ENCODE measurements around the gene ELAVL1. TPM values are rescaled to one million over a fixed set of nuclear protein-coding genes. Genes with fewer than 3 reads are reported as not detected.
"Not testable (repeated sequence)": the region's sequence is repeated elsewhere in the genome, so short reads cannot be mapped to it uniquely, and the experiment has no call there.

Gene ELAVL1
- total and polyA plus RNA-seq, 7 donors = 15.8 to 31.0 (median 20.3) TPM

DNA sequence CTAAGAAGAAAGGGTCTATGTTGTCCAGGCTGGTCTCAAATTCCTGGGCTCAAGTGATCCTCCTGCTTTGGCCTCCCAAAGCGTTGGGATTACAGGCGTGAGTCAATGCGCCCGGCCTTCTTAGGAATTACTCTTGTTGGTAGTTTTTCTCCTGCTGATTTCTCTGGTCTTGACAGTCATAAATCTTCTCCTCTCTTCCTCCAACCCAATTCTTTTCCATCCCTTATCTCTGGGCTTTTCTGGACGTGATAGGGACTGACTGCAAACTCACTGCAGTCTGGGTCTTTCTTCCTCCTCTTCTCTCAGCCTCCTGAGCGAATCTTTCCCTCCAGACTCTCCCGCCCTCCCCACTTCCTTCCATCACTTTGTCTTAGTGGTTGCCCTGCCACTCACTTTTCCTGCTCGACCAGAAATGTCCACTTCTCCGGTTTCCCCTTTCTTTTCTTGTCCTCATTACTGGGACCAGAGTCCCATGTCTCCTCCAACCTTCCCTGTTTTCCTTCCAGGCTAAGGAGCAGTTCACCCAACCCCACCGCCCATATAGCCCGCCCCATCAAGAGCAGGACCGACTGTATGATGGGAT is 40.1 kb downstream of the ELAVL1 start:
- WGBS, 2 donors = 90 to 92% methylated on average over 12 of the region's 12 CpGs
- H3K36me3 ChIP-seq = peaks cover 42 to 100% (median 50%) of the 10 kb centered on the region in 4 donors

DNA sequence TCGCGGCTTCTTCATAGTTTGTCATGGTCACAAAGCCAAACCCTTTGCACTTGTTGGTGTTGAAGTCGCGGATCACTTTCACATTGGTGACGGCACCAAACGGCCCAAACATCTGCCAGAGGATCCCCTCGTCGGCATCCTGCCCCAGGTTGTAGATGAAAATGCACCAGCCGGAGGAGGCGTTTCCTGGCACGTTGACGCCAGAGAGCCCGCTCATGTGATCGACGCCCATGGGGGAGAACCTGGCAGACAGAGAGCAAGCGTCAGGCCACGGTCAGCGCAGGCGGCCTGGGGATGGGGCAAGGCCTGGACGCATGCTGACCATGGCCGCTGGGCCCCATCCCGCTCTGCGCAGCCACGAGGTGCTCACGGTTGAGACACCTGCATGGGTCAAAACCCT is 41.9 kb downstream of the ELAVL1 start:
- no peaks in the 10 kb centered on the region for H3K27me3 ChIP-seq
- no peak overlapping the region for H3K27ac ChIP-seq
- no peaks in the 10 kb centered on the region for H3K4me1 ChIP-seq
- H3K4me3 ChIP-seq = no peak overlapping the region
- WGBS, 2 donors = 96% methylated on average over 25 of the region's 25 CpGs
- no peaks in the 10 kb centered on the region for H3K9me3 ChIP-seq
- intact Hi-C loops (cut with DNase I) = no loop called here
- TF ChIP-seq POLR2A (IDR thresholded peaks at IDR 0.05) (no peak), POLR2AphosphoS5 (IDR thresholded peaks at IDR 0.05) (no peak), EP300 (IDR thresholded peaks at IDR 0.05) (no peak)
- TF ChIP-seq, protein P1, sequence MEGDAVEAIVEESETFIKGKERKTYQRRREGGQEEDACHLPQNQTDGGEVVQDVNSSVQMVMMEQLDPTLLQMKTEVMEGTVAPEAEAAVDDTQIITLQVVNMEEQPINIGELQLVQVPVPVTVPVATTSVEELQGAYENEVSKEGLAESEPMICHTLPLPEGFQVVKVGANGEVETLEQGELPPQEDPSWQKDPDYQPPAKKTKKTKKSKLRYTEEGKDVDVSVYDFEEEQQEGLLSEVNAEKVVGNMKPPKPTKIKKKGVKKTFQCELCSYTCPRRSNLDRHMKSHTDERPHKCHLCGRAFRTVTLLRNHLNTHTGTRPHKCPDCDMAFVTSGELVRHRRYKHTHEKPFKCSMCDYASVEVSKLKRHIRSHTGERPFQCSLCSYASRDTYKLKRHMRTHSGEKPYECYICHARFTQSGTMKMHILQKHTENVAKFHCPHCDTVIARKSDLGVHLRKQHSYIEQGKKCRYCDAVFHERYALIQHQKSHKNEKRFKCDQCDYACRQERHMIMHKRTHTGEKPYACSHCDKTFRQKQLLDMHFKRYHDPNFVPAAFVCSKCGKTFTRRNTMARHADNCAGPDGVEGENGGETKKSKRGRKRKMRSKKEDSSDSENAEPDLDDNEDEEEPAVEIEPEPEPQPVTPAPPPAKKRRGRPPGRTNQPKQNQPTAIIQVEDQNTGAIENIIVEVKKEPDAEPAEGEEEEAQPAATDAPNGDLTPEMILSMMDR (IDR thresholded peaks at IDR 0.05) = no peak
- H3K36me3 ChIP-seq = peaks cover 42 to 86% (median 50%) of the 10 kb centered on the region in 4 donors
- DNase-seq = no peak

More for the DNA sequence above, 40.1 kb downstream of the ELAVL1 start:
- Histone ChIP-seq H3K27me3 (no peaks in the 10 kb centered on the region), H3K9me3 (no peaks in the 10 kb centered on the region), H3K4me3 (no peak overlapping the region), H3K27ac (no peak overlapping the region), H3K4me1 (no peaks in the 10 kb centered on the region)
- no peak for TF ChIP-seq EP300 (IDR thresholded peaks at IDR 0.05)
- TF ChIP-seq POLR2A (IDR thresholded peaks at IDR 0.05) = no peak
- TF ChIP-seq, protein P1 (IDR thresholded peaks at IDR 0.05) = no peak
- no peak for TF ChIP-seq POLR2AphosphoS5 (IDR thresholded peaks at IDR 0.05)
- intact Hi-C loops (cut with DNase I) = no loop called here
- no peak for DNase-seq

DNA sequence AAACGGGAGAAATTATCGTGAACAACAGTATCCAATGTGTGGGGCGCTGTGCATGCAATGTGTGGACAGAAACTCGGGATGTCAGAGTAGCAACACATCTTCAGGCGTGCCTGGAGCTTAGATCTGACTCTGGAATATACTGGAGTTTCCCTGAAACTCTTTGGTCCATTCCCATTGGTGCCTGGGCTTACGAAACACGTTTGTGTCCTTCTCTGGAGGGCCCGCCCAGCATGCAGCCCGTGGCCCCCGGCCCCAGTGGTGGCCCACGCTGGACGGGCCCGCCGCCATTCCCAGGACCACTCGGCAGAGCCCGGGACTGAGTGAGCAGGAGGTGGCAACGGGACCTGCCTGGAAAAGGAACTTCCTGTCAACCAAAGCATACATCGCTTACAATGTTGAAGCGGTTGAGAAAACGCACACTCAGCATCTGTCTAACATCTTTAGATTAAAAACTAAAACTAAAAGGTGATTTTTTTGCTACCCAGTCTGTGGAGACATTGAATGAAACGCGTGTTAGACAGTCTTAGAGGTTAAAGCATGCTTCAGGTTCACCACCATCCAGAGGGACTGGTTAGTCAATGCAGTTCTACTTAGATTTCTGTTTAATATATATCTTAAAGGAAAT is 42.7 kb downstream of the ELAVL1 start:
- TF ChIP-seq EP300 (IDR thresholded peaks at IDR 0.05) (no peak), POLR2A (IDR thresholded peaks at IDR 0.05) (no peak), POLR2AphosphoS5 (IDR thresholded peaks at IDR 0.05) (no peak)
- TF ChIP-seq, protein P1 (IDR thresholded peaks at IDR 0.05) = no peak
- Histone ChIP-seq H3K36me3 (peaks cover 36 to 78% (median 46%) of the 10 kb centered on the region in 4 donors), H3K4me3 (no peak overlapping the region), H3K9me3 (no peaks in the 10 kb centered on the region), H3K4me1 (no peaks in the 10 kb centered on the region), H3K27ac (no peak overlapping the region), H3K27me3 (no peaks in the 10 kb centered on the region)
- intact Hi-C loops (cut with DNase I) = no loop called here
- no peak for DNase-seq
- 90 to 91% methylated on average over 22 of the region's 22 CpGs for WGBS, 2 donors

DNA sequence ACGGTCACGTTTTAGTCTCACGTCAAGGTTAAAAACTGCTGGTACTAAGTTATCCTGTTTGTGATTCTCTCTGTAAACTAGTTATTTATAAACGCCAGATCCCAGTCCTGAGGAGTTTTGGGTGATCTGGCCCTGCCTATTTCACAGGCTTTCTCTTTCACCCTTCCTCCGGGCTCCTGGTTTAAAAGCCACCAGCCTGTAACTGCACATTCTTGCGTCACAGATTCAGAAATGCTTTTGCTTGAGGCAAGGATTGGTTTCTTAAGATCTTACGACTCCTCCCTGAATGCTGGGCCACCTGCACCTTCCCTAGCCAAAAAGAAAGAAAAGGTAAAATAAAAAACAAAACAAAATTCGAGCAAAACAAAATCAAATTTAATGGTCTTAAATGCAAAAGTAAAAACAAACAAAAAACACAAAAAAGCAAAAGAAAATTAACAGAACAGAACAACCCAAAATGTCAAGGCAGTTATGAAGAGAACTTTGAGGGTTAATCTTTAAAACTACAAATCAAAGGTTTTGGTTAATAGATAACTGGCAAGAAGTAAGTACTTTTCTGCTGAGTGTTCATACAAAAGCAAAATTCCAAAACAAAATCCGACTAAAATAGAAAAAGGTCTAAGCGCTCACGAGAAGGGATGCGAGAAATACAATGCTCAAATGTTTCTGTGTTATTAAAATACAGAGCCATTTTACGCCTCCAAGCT is 43.4 kb downstream of the ELAVL1 start:
- Histone ChIP-seq H3K9me3 (no peaks in the 10 kb centered on the region), H3K4me3 (no peak overlapping the region), H3K27ac (no peak overlapping the region), H3K27me3 (no peaks in the 10 kb centered on the region), H3K36me3 (peaks cover 29 to 71% (median 43%) of the 10 kb centered on the region in 4 donors), H3K4me1 (no peaks in the 10 kb centered on the region)
- TF ChIP-seq POLR2AphosphoS5 (IDR thresholded peaks at IDR 0.05) = no peak
- no peak for TF ChIP-seq EP300 (IDR thresholded peaks at IDR 0.05)
- TF ChIP-seq POLR2A (IDR thresholded peaks at IDR 0.05) = no peak
- TF ChIP-seq, protein P1 (IDR thresholded peaks at IDR 0.05) = no peak
- no peak for DNase-seq
- WGBS, 2 donors = 84 to 89% methylated on average over 13 of the region's 13 CpGs
- intact Hi-C loops (cut with DNase I) = no loop called here

DNA sequence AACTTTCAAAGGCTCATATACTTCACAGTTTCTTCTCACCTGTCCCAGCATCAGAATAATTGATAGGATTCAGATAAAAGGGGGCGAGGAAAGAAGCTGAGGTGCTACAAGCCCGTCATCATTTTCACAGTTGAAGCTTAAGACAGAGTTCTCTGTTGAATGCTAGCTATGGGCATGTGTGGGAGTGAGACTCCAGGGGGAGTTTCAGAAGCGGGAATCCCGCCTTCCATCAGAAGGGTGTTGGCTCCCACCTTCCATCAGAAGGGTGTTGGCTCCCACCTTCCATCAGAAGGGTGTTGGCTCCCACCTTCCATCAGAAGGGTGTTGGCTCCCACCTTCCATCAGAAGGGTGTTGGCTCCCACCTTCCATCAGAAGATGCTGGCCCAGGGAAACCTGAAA is 44.4 kb downstream of the ELAVL1 start:
- H3K4me1 ChIP-seq; DNase-seq; H3K4me3 ChIP-seq; intact Hi-C loops (cut with DNase I); H3K27me3 ChIP-seq; H3K9me3 ChIP-seq; H3K27ac ChIP-seq: not testable (repeated sequence)
- 94 to 95% methylated on average over 4 of the region's 4 CpGs for WGBS, 2 donors
- peaks cover 19 to 62% (median 33%) of the 10 kb centered on the region in 4 donors for H3K36me3 ChIP-seq
